GM13977 (cell line): ENCODE results near the gene HS6ST3.

ENCODE experiments used
- DNase-seq: peaks from one replicate; pipeline ENCODE4 v3.0.0; 2012; ENCODE audit warnings: low spot score
- CTCF ChIP-seq: IDR thresholded peaks from 2 replicates; pipeline ENCODE4 v1.5.1; 2012; ENCODE audit warnings: mild to moderate bottlenecking, control low read depth; ENCODE audit not compliant: insufficient read depth; ENCODE audit errors: extremely low read depth, missing control alignments
- in situ Hi-C: fragments of 300-500 bp; cut with MboI; formaldehyde crosslinking; loops from one replicate; pipeline ENCODE4 v1.12.0; 2022; ENCODE audit warnings: low sequenced_read_pairs, low pct_unique_long_range_greater_than_20kb, mixed read lengths, inconsistent platforms; ENCODE audit not compliant: unreplicated experiment

Gene HS6ST3

DNA sequence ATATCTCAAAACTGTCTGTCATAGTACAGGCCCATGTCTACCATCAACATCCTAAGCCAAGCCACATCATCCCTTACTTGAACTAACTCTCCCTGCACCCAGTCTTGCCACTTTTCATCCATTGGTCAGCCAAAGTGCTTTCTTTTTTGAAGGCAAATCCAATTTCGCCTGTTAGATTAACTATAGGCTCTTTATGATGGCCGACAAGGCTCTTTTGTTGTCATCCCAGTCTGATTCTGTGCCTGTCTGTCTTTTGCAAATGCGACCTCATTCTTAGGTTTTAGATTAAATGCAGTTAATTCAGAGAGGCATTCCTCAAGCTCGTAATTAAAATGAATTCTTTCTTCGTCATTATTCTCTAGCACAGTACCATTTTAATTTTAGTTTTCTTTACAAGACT, 148.3 kb downstream of the HS6ST3 start:
- TF ChIP-seq CTCF = no peak
- no peak for DNase-seq
- in situ Hi-C loops = loop anchor here (10.0 kb wide), 1 partner anchor 213 kb away; no protein-coding TSS in a partner anchor

- in situ Hi-C loops = loop anchor here (10.0 kb wide), 1 partner anchor 214 kb away; no protein-coding TSS in a partner anchor
- no peak for DNase-seq
- TF ChIP-seq CTCF = no peak
These were observed 149.0 kb downstream of the HS6ST3 start for GRCh38 chr13:96238861-96239260.

GRCh38 chr13:96243376-96243775, 153.5 kb downstream of the HS6ST3 start:
- TF ChIP-seq CTCF = no peak
- no peak for DNase-seq
- in situ Hi-C loops = no loop called here

DNA sequence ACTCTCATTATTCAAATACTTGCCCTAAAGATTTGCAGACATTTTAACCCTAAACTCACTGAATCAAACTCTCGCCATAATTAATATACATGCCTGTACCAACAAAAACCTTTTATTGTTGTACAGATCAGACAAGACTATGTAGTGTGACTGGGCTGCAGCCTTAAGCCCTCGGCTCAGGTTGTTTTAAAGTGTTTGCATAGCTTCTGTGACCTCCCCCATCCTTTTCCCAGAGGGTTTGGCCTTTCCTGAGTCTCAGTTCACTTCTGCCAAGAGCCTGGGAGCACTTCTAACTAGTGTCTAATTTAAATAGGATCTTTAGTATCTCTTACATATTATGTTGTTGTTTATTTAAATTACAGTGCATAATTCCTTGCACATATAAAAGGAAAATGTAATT, 158.2 kb downstream of the HS6ST3 start:
- TF ChIP-seq CTCF = no peak
- DNase-seq = no peak
- in situ Hi-C loops = no loop called here

DNA sequence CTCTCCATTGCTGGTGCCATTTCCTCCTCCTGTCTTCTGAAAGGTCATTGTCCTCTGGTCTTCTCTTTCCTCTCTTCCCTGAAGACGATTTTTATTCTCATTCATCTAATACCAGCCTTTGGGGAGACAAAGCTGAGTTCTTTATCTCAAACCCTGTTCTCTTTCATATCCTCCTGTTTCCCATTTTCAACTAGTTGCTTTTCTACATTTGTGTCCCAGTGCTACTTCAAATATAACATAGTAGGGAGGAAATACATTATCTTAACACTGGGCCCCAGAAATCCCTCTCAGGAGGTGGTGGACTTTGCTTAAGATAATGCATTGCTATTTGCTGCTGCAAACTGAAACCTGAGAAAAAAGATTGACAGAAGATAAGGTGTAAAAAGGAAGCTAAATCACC, 159.1 kb downstream of the HS6ST3 start:
- TF ChIP-seq CTCF = no peak
- no peak for DNase-seq
- in situ Hi-C loops = no loop called here

GRCh38 chr13:96252903-96253302, 163.0 kb downstream of the HS6ST3 start:
- TF ChIP-seq CTCF = no peak
- DNase-seq = no peak
- in situ Hi-C loops = no loop called here

GRCh38 chr13:96273196-96273595, 183.3 kb downstream of the HS6ST3 start:
- no peak for TF ChIP-seq CTCF
- in situ Hi-C loops = no loop called here
- no peak for DNase-seq
